ENCODE data around the gene COX14.

DNA sequence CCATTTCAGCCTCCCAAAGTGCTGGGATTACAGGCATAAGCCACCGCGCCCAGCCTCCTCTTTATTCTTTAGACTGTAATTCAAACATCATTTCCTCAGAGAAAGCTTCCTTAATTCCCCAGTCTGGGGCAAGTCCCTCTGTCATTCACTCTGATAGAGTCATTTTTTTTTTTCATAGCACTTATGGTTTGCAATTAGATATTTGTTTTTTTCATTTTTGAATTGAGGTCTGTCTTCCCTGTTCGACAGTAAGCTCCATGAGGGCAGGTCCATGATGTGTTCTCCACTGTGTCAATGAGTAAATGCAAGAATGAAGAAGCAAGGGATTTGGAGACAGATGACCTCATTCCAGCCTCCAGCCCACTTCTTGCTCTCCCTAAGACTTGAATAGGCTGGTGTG lies 42.5 kb upstream of the COX14 start:
- no peak for TF ChIP-seq CTCF (IDR thresholded peaks at IDR 0.05)
- TF ChIP-seq, protein P1, sequence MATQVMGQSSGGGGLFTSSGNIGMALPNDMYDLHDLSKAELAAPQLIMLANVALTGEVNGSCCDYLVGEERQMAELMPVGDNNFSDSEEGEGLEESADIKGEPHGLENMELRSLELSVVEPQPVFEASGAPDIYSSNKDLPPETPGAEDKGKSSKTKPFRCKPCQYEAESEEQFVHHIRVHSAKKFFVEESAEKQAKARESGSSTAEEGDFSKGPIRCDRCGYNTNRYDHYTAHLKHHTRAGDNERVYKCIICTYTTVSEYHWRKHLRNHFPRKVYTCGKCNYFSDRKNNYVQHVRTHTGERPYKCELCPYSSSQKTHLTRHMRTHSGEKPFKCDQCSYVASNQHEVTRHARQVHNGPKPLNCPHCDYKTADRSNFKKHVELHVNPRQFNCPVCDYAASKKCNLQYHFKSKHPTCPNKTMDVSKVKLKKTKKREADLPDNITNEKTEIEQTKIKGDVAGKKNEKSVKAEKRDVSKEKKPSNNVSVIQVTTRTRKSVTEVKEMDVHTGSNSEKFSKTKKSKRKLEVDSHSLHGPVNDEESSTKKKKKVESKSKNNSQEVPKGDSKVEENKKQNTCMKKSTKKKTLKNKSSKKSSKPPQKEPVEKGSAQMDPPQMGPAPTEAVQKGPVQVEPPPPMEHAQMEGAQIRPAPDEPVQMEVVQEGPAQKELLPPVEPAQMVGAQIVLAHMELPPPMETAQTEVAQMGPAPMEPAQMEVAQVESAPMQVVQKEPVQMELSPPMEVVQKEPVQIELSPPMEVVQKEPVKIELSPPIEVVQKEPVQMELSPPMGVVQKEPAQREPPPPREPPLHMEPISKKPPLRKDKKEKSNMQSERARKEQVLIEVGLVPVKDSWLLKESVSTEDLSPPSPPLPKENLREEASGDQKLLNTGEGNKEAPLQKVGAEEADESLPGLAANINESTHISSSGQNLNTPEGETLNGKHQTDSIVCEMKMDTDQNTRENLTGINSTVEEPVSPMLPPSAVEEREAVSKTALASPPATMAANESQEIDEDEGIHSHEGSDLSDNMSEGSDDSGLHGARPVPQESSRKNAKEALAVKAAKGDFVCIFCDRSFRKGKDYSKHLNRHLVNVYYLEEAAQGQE (IDR thresholded peaks at IDR 0.05; ENCODE audit: insufficient read depth in 1 of 2, low read depth in 2 of 2, low read length in 1 of 2) = no peak
- TF ChIP-seq POLR2AphosphoS5 (IDR thresholded peaks at IDR 0.05; ENCODE audit: low read depth, low read length) = no peak
- TF ChIP-seq TCF7L2 (IDR thresholded peaks at IDR 0.05; ENCODE audit: low read depth, low read length) = no peak
- TF ChIP-seq SIN3A (IDR thresholded peaks at IDR 0.05; ENCODE audit: borderline replicate concordance, insufficient read depth, low read depth, low read length) = no peak
